ENCODE measurements around the gene WDPCP. TPM values are rescaled to one million over a fixed set of nuclear protein-coding genes. Genes with fewer than 3 reads are reported as not detected.
A peak's percentile ranks its signal among the peaks of the same experiment; 100 is the strongest.

Gene WDPCP
- polyA plus RNA-seq, 1 of the 3 experiments (the other 2 are of a cell fraction) = 3.1 TPM

- peaks cover 4 to 5% of the 10 kb centered on the region in 2 experiments; a peak in 2 of 4 replicates for H3K4me1 ChIP-seq (ENCODE audit: control insufficient read depth in 1 of 2, insufficient read depth in 2 of 2, low read depth in 1 of 2, low read length in 1 of 2)
- H3K4me2 ChIP-seq = peak overlapping the region; percentile 60
- H3K9me3 ChIP-seq = no peaks in the 10 kb centered on the region
- peak overlapping the region in 1 of 2 experiments; percentile 85; a peak in 2 of 4 replicates for H3K27ac ChIP-seq (ENCODE audit: low read depth in 2 of 2, low read length in 1 of 2)
- WGBS (ENCODE audit: low lambda C conversion rate) = 67% methylated on average over 4 of the region's 4 CpGs
- peak overlapping the region; percentile 48; the same call in 1 of the 2 replicates for H3K9ac ChIP-seq
- H3K9me2 ChIP-seq = no peaks in the 10 kb centered on the region
- peaks cover 22% of the 10 kb centered on the region for H3F3A ChIP-seq (replicated peaks; ENCODE audit: insufficient read depth)
- H4K20me1 ChIP-seq (ENCODE audit: insufficient read depth) = no peaks in the 10 kb centered on the region
- ChIA-PET POLR2A (no interaction called here), CTCF (interaction anchor here (1.1 kb wide), 1 partner anchor 1123 kb away, joined by 3 read pairs; no protein-coding TSS in a partner anchor)
- no peak for DNase-seq
- peaks cover 53% of the 10 kb centered on the region for H3K79me2 ChIP-seq (ENCODE audit: insufficient read depth)
- no peaks in the 10 kb centered on the region for H3K27me3 ChIP-seq (ENCODE audit: insufficient read depth)
- H3K36me3 ChIP-seq (replicated peaks in 1 of 2; ENCODE audit: control insufficient read depth in 1 of 2, insufficient read depth in 2 of 2, low read length in 1 of 2) = peaks cover 0 to 6% of the 10 kb centered on the region in 2 experiments
- TF ChIP-seq SIN3A (IDR thresholded peaks at IDR 0.05; ENCODE audit: borderline replicate concordance, low read depth, low read length) (no peak), JUND (IDR thresholded peaks at IDR 0.05) (no peak), MEF2A (IDR thresholded peaks at IDR 0.05; ENCODE audit: borderline replicate concordance, low read depth) (no peak)
- H3K4me3 ChIP-seq (ENCODE audit: low read depth in 2 of 2, low read length in 1 of 2) = 0 out of 4 replicates have a peak overlapping the region, but pooled peaks of 1 of the 2 experiments have one; percentile 2
- H2AFZ ChIP-seq (ENCODE audit: low read depth) = peak overlapping the region; percentile 21; the same call in 1 of the 2 replicates
Observed at GRCh38 chr2:63580651-63581297, 7.5 kb downstream of the WDPCP start.

- no peak overlapping the region for H3K27ac ChIP-seq (ENCODE audit: low read depth in 2 of 2, low read length in 1 of 2)
- POLR2A ChIA-PET = no interaction called here
- H3K9me2 ChIP-seq = no peaks in the 10 kb centered on the region
- TF ChIP-seq TEAD4 (IDR thresholded peaks at IDR 0.05; ENCODE audit: borderline replicate concordance, insufficient read depth) (no peak), NFIC (IDR thresholded peaks at IDR 0.05; ENCODE audit: borderline replicate concordance) (no peak), NRF1 (IDR thresholded peaks at IDR 0.05; ENCODE audit: low read depth, low read length) (no peak), MAX (IDR thresholded peaks at IDR 0.05; ENCODE audit: low read depth) (no peak), EZH2phosphoT487 (IDR thresholded peaks at IDR 0.05; ENCODE audit: borderline replicate concordance, low read depth) (no peak), MEF2A (IDR thresholded peaks at IDR 0.05; ENCODE audit: borderline replicate concordance, low read depth) (no peak)
- 89% methylated on average over 3 of the region's 3 CpGs for WGBS (ENCODE audit: low lambda C conversion rate)
- no peaks in the 10 kb centered on the region for H4K20me1 ChIP-seq (ENCODE audit: insufficient read depth)
- H3K27me3 ChIP-seq (ENCODE audit: insufficient read depth) = no peaks in the 10 kb centered on the region
- CTCF ChIA-PET = interaction anchor here (0.9 kb wide), 1 partner anchor 26 kb away, joined by 3 read pairs; no protein-coding TSS in a partner anchor
- peaks cover 51% of the 10 kb centered on the region for H3K79me2 ChIP-seq (ENCODE audit: insufficient read depth)
- H3K4me2 ChIP-seq = no peak overlapping the region
- DNase-seq = no peak
- H3K36me3 ChIP-seq (replicated peaks in 1 of 2; ENCODE audit: control insufficient read depth in 1 of 2, insufficient read depth in 2 of 2, low read length in 1 of 2) = peaks cover 0 to 6% of the 10 kb centered on the region in 2 experiments
- H2AFZ ChIP-seq (ENCODE audit: low read depth) = no peak overlapping the region
- H3K9ac ChIP-seq = no peak overlapping the region
- no peaks in the 10 kb centered on the region for H3K9me3 ChIP-seq
- H3K4me1 ChIP-seq (ENCODE audit: control insufficient read depth in 1 of 2, insufficient read depth in 2 of 2, low read depth in 1 of 2, low read length in 1 of 2) = peaks cover 4 to 5% of the 10 kb centered on the region in 2 experiments; a peak in 2 of 4 replicates
- peaks cover 22% of the 10 kb centered on the region for H3F3A ChIP-seq (replicated peaks; ENCODE audit: insufficient read depth)
- no peak overlapping the region for H3K4me3 ChIP-seq (ENCODE audit: low read depth in 2 of 2, low read length in 1 of 2)
Observed at GRCh38 chr2:63578767-63579166, 9.5 kb downstream of the WDPCP start.

GRCh38 chr2:63576546-63576945 is 11.7 kb downstream of the WDPCP start:
- ChIA-PET CTCF (interaction anchor here (1.8 kb wide), 1 partner anchor 12 kb away, joined by 6 read pairs; the partner anchor contains the start of genes MDH1 and WDPCP), POLR2A (no interaction called here)
- H3K9ac ChIP-seq = no peak overlapping the region
- H3K79me2 ChIP-seq (ENCODE audit: insufficient read depth) = peaks cover 32% of the 10 kb centered on the region; the same call in 1 of the 2 replicates
- H3K9me2 ChIP-seq = no peaks in the 10 kb centered on the region
- peaks cover 12% of the 10 kb centered on the region for H3F3A ChIP-seq (replicated peaks; ENCODE audit: insufficient read depth)
- no peaks in the 10 kb centered on the region for H3K9me3 ChIP-seq
- H3K27me3 ChIP-seq (ENCODE audit: insufficient read depth) = no peaks in the 10 kb centered on the region
- DNase-seq = no peak
- H3K4me3 ChIP-seq (ENCODE audit: low read depth in 2 of 2, low read length in 1 of 2) = no peak overlapping the region
- peaks cover under 1 to 5% of the 10 kb centered on the region in 2 experiments; a peak in 1 of 4 replicates for H3K4me1 ChIP-seq (ENCODE audit: control insufficient read depth in 1 of 2, insufficient read depth in 2 of 2, low read depth in 1 of 2, low read length in 1 of 2)
- H2AFZ ChIP-seq (ENCODE audit: low read depth) = no peak overlapping the region
- H3K27ac ChIP-seq (ENCODE audit: low read depth in 2 of 2, low read length in 1 of 2) = no peak overlapping the region
- H3K4me2 ChIP-seq = no peak overlapping the region
- no peaks in the 10 kb centered on the region for H3K36me3 ChIP-seq (replicated peaks in 1 of 2; ENCODE audit: control insufficient read depth in 1 of 2, insufficient read depth in 2 of 2, low read length in 1 of 2)
- H4K20me1 ChIP-seq (ENCODE audit: insufficient read depth) = no peaks in the 10 kb centered on the region
- TF ChIP-seq CTCF (IDR thresholded peaks at IDR 0.05) (no peak), TAF1 (IDR thresholded peaks at IDR 0.05; ENCODE audit: borderline replicate concordance, low read depth, low read length) (no peak), RFX5 (IDR thresholded peaks at IDR 0.05; ENCODE audit: low read length) (no peak), RXRA (IDR thresholded peaks at IDR 0.05; ENCODE audit: borderline replicate concordance, low read depth) (no peak), MEF2A (IDR thresholded peaks at IDR 0.05; ENCODE audit: borderline replicate concordance, low read depth) (no peak), RAD21 (IDR thresholded peaks at IDR 0.05; ENCODE audit: low read length) (no peak), NRF1 (IDR thresholded peaks at IDR 0.05; ENCODE audit: low read depth, low read length) (no peak), MXI1 (IDR thresholded peaks at IDR 0.05; ENCODE audit: low read depth, low read length) (no peak), GATA2 (CRISPR knock-in tag; IDR thresholded peaks at IDR 0.05) (no peak), ELF1 (IDR thresholded peaks at IDR 0.05) (no peak), SMC3 (IDR thresholded peaks at IDR 0.05; ENCODE audit: low read depth, low read length) (no peak), CHD2 (IDR thresholded peaks at IDR 0.05; ENCODE audit: low read length, partially characterized antibody) (no peak), FOXM1 (IDR thresholded peaks at IDR 0.05; ENCODE audit: low read depth) (no peak), EZH2phosphoT487 (IDR thresholded peaks at IDR 0.05; ENCODE audit: borderline replicate concordance, low read depth) (no peak), SIN3A (IDR thresholded peaks at IDR 0.05; ENCODE audit: borderline replicate concordance, low read depth, low read length) (no peak), TEAD4 (IDR thresholded peaks at IDR 0.05; ENCODE audit: borderline replicate concordance, insufficient read depth) (no peak), FOXJ3 (CRISPR knock-in tag; IDR thresholded peaks at IDR 0.05) (no peak)
